ENCODE data around the gene GLIS1.

GLIS1 gene

GRCh38 chr1:53603431-53603830 lies 135.5 kb downstream of the GLIS1 start:
- TF ChIP-seq CTCF (IDR thresholded peaks at IDR 0.05; ENCODE audit: low read depth, low read length): no peak
- H3K4me3 ChIP-seq (ENCODE audit: low read depth, low read length): no peak overlapping the region

GRCh38 chr1:53601867-53602775 lies 136.8 kb downstream of the GLIS1 start:
- no peak overlapping the region for H3K4me3 ChIP-seq (ENCODE audit: low read depth, low read length)
- no peak for TF ChIP-seq CTCF (IDR thresholded peaks at IDR 0.05; ENCODE audit: low read depth, low read length)

GRCh38 chr1:53601031-53601745 lies 137.8 kb downstream of the GLIS1 start:
- no peak overlapping the region for H3K4me3 ChIP-seq (ENCODE audit: low read depth, low read length)
- no peak for TF ChIP-seq CTCF (IDR thresholded peaks at IDR 0.05; ENCODE audit: low read depth, low read length)

GRCh38 chr1:53600561-53600960 lies 138.4 kb downstream of the GLIS1 start:
- no peak overlapping the region for H3K4me3 ChIP-seq (ENCODE audit: low read depth, low read length)
- no peak for TF ChIP-seq CTCF (IDR thresholded peaks at IDR 0.05; ENCODE audit: low read depth, low read length)

GRCh38 chr1:53600001-53600400 lies 139.0 kb downstream of the GLIS1 start:
- no peak for TF ChIP-seq CTCF (IDR thresholded peaks at IDR 0.05; ENCODE audit: low read depth, low read length)
- H3K4me3 ChIP-seq (ENCODE audit: low read depth, low read length): no peak overlapping the region

GRCh38 chr1:53599481-53599880 lies 139.5 kb downstream of the GLIS1 start:
- TF ChIP-seq CTCF (IDR thresholded peaks at IDR 0.05; ENCODE audit: low read depth, low read length): no peak
- no peak overlapping the region for H3K4me3 ChIP-seq (ENCODE audit: low read depth, low read length)

GRCh38 chr1:53598966-53599365 lies 140.0 kb downstream of the GLIS1 start:
- no peak overlapping the region for H3K4me3 ChIP-seq (ENCODE audit: low read depth, low read length)
- no peak for TF ChIP-seq CTCF (IDR thresholded peaks at IDR 0.05; ENCODE audit: low read depth, low read length)

All from WI38 (cell line).